ENCODE results near the gene FDXR. TPM values are rescaled to one million over a fixed set of nuclear protein-coding genes. Genes with fewer than 3 reads are reported as not detected.
A peak's percentile ranks its signal among the peaks of the same experiment; 100 is the strongest.

Gene FDXR
- total and polyA plus RNA-seq, 9 of the 15 experiments (the other 6 are each of a cell fraction or from before 2014, with no cell fraction given): 0.89 to 70.7 (median 30.9) TPM

DNA sequence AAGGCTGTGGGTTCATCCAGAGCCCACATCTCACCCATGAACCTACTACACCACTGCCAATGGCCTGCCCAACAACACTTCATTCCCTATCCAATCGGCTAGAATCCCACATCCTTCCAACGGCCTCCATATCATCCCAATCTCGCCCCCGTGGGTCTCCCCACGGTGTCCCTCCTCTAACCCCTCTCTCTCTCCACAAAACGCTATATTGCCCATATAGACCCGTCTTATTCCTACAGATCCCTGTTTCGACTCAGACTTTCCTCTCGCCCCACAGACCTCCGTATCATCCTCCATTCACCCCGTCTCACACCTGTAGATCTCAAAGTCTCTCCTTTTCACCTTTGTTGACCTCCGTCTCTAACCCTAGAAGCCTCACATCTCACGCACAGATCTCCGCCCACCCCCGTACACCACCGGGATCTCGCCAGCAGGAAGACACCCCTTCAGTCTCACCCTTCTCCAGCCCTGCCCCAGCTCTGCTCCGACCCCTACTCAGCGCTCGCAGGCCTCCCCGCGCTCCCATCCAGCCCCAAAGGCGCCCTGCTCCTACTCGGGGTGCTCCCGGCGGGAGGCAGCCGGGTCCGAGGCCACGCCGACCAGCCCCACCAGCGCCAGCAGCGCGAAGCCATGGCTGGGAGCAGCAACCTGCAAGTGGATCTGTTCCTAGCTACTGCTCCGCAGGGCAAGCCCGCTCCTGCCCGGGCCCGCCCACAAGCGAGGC, at the start of gene FDXR (continued):
- TF ChIP-seq RFX1 (IDR thresholded peaks at IDR 0.05): no peak
- no peak for TF ChIP-seq FOXA1 (IDR thresholded peaks at IDR 0.05; ENCODE audit: borderline replicate concordance)
- peak; percentile 61 for TF ChIP-seq DPF2 (IDR thresholded peaks at IDR 0.05)
- TF ChIP-seq PML (IDR thresholded peaks at IDR 0.05; ENCODE audit: low read length): no peak; the same call in 1 of the 2 replicates
- no peak for TF ChIP-seq ARHGAP35 (IDR thresholded peaks at IDR 0.05; ENCODE audit: partially characterized antibody)
- peak; percentile 66 for TF ChIP-seq ZNF263 (CRISPR knock-in tag; IDR thresholded peaks at IDR 0.05; ENCODE audit: borderline replicate concordance)
- TF ChIP-seq SIN3A (IDR thresholded peaks at IDR 0.05; ENCODE audit: borderline replicate concordance in 2 of 2, control insufficient read depth in 1 of 2, low read depth in 2 of 2, low read length in 2 of 2): no peak
- TF ChIP-seq, protein P1, sequence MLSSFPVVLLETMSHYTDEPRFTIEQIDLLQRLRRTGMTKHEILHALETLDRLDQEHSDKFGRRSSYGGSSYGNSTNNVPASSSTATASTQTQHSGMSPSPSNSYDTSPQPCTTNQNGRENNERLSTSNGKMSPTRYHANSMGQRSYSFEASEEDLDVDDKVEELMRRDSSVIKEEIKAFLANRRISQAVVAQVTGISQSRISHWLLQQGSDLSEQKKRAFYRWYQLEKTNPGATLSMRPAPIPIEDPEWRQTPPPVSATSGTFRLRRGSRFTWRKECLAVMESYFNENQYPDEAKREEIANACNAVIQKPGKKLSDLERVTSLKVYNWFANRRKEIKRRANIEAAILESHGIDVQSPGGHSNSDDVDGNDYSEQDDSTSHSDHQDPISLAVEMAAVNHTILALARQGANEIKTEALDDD (IDR thresholded peaks at IDR 0.05): no peak
- no peak for TF ChIP-seq PHTF2 (CRISPR knock-in tag; IDR thresholded peaks at IDR 0.05)
- no peak for TF ChIP-seq NCOR1 (IDR thresholded peaks at IDR 0.05)
- 0 out of 2 replicates have a peak, but pooled peaks have one; percentile 22 for TF ChIP-seq SMARCA4 (IDR thresholded peaks at IDR 0.05)
- TF ChIP-seq, protein P2, sequence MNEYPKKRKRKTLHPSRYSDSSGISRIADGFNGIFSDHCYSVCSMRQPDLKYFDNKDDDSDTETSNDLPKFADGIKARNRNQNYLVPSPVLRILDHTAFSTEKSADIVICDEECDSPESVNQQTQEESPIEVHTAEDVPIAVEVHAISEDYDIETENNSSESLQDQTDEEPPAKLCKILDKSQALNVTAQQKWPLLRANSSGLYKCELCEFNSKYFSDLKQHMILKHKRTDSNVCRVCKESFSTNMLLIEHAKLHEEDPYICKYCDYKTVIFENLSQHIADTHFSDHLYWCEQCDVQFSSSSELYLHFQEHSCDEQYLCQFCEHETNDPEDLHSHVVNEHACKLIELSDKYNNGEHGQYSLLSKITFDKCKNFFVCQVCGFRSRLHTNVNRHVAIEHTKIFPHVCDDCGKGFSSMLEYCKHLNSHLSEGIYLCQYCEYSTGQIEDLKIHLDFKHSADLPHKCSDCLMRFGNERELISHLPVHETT (CRISPR knock-in tag; conservative IDR thresholded peaks at IDR 0.05 in 1 of 2, IDR thresholded peaks at IDR 0.05 in 1 of 2): no peak; a peak in 1 of 4 replicates
- TF ChIP-seq, protein P3, sequence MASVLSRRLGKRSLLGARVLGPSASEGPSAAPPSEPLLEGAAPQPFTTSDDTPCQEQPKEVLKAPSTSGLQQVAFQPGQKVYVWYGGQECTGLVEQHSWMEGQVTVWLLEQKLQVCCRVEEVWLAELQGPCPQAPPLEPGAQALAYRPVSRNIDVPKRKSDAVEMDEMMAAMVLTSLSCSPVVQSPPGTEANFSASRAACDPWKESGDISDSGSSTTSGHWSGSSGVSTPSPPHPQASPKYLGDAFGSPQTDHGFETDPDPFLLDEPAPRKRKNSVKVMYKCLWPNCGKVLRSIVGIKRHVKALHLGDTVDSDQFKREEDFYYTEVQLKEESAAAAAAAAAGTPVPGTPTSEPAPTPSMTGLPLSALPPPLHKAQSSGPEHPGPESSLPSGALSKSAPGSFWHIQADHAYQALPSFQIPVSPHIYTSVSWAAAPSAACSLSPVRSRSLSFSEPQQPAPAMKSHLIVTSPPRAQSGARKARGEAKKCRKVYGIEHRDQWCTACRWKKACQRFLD (CRISPR knock-in tag; IDR thresholded peaks at IDR 0.05): no peak
- no peak for TF ChIP-seq ZNF707 (CRISPR knock-in tag; conservative IDR thresholded peaks at IDR 0.05)
- TF ChIP-seq MCM3 (IDR thresholded peaks at IDR 0.05): no peak
- no peak for TF ChIP-seq ILK (tag; IDR thresholded peaks at IDR 0.05; ENCODE audit: borderline replicate concordance, low read depth)
- TF ChIP-seq, protein P4, sequence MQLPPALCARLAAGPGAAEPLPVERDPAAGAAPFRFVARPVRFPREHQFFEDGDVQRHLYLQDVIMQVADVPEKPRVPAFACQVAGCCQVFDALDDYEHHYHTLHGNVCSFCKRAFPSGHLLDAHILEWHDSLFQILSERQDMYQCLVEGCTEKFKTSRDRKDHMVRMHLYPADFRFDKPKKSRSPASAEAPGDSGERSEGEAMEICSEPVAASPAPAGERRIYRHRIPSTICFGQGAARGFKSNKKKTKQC (CRISPR knock-in tag; IDR thresholded peaks at IDR 0.05): no peak
- TF ChIP-seq, protein P5, sequence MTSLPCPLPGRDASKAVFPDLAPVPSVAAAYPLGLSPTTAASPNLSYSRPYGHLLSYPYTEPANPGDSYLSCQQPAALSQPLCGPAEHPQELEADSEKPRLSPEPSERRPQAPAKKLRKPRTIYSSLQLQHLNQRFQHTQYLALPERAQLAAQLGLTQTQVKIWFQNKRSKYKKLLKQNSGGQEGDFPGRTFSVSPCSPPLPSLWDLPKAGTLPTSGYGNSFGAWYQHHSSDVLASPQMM (CRISPR knock-in tag; IDR thresholded peaks at IDR 0.05): no peak
- TF ChIP-seq, protein P6, sequence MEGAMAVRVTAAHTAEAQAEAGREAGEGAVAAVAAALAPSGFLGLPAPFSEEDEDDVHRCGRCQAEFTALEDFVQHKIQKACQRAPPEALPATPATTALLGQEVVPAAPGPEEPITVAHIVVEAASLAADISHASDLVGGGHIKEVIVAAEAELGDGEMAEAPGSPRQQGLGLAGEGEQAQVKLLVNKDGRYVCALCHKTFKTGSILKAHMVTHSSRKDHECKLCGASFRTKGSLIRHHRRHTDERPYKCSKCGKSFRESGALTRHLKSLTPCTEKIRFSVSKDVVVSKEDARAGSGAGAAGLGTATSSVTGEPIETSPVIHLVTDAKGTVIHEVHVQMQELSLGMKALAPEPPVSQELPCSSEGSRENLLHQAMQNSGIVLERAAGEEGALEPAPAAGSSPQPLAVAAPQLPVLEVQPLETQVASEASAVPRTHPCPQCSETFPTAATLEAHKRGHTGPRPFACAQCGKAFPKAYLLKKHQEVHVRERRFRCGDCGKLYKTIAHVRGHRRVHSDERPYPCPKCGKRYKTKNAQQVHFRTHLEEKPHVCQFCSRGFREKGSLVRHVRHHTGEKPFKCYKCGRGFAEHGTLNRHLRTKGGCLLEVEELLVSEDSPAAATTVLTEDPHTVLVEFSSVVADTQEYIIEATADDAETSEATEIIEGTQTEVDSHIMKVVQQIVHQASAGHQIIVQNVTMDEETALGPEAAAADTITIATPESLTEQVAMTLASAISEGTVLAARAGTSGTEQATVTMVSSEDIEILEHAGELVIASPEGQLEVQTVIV (CRISPR knock-in tag; IDR thresholded peaks at IDR 0.05; ENCODE audit: borderline replicate concordance): no peak
